ENCODE measurements around the gene EXOSC9. TPM values are rescaled to one million over a fixed set of nuclear protein-coding genes. Genes with fewer than 3 reads are reported as not detected.

The EXOSC9 gene
- total RNA-seq, 2 experiments from 2014 or later = 58.4 to 66.0 TPM

DNA sequence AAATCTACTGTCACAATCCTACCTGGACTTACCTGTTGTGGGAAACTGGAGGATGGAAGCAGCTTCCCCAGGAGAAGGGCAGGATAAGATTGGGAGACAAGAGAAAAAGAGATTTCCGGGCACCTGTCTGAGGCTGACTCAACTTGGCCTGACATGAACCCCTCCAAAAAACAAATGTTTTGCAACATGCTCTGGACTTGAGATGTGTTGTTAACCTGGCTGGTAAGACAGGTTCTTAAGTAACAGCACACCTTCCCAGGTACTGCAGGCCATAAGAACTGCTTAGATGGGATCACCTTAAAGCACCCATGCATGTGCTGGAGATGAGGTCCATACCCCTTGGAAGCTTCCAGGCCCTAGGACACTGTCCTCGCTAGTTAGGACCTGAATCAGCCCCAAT, 31.8 kb upstream of the EXOSC9 start:
- intact Hi-C loops (cut with micrococcal nuclease; ENCODE audit: unreplicated experiment) = no loop called here
- POLR2A ChIA-PET = interaction anchor here (0.7 kb wide), 1 partner anchor 1774 kb away, joined by 5 read pairs; no protein-coding TSS in a partner anchor
- DNase-seq (ENCODE audit: low spot score) = no peak
- Histone ChIP-seq H2AFZ (ENCODE audit: low read length) (no peak overlapping the region), H4K20me1 (ENCODE audit: insufficient read depth, low read length) (no peaks in the 10 kb centered on the region), H3K79me2 (ENCODE audit: insufficient read depth, low read depth, low read length) (no peaks in the 10 kb centered on the region), H3K9me2 (ENCODE audit: insufficient read depth, low read length) (no peaks in the 10 kb centered on the region), H3K4me1 (ENCODE audit: insufficient read depth, low read length, poor library complexity, severe bottlenecking) (no peaks in the 10 kb centered on the region), H3K36me3 (ENCODE audit: insufficient read depth, low read length) (no peaks in the 10 kb centered on the region), H3K4me2 (ENCODE audit: low read length) (no peak overlapping the region), H3K9me3 (ENCODE audit: low read length) (no peaks in the 10 kb centered on the region), H3K4me3 (ENCODE audit: low read depth, low read length, poor library complexity, severe bottlenecking) (no peak overlapping the region), H3K27ac (ENCODE audit: low read depth, low read length, poor library complexity, severe bottlenecking) (no peak overlapping the region)
- TF ChIP-seq CTCF (conservative IDR thresholded peaks at IDR 0.05; ENCODE audit: low read length) = no peak
- TF ChIP-seq EZH2phosphoT487 (IDR thresholded peaks at IDR 0.05; ENCODE audit: borderline replicate concordance, low read depth, low read length) = no peak
- BruUV-seq (replicated peaks) = no TSS peak
- CTCF ChIA-PET (ENCODE audit: unreplicated experiment) = no interaction called here

DNA sequence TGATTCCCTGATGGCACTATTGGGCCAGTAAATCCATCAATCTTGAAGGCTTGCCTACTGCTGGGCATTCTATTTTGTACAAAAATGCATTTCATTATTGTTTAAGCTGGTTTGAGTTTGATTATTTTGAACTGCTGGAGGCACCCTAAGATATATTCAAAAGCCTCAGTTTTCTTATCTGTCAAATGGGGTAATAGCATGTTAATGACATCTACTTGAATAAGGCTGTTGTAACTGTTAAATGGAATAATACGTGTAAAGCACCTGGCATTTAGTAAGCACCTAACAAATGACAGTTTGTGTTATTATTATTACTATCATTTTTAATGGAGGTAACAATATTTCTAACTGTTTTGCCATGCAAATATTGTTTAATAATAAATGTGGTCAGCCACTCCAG, 29.3 kb upstream of the EXOSC9 start:
- no peak for DNase-seq (ENCODE audit: low spot score)
- BruUV-seq (replicated peaks) = no TSS peak
- no peak overlapping the region for H3K4me2 ChIP-seq (ENCODE audit: low read length)
- no peaks in the 10 kb centered on the region for H3K4me1 ChIP-seq (ENCODE audit: insufficient read depth, low read length, poor library complexity, severe bottlenecking)
- intact Hi-C loops (cut with micrococcal nuclease; ENCODE audit: unreplicated experiment) = no loop called here
- ChIA-PET CTCF (ENCODE audit: unreplicated experiment) (no interaction called here), POLR2A (no interaction called here)
- no peak overlapping the region for H3K4me3 ChIP-seq (ENCODE audit: low read depth, low read length, poor library complexity, severe bottlenecking)
- no peak overlapping the region for H2AFZ ChIP-seq (ENCODE audit: low read length)
- TF ChIP-seq EZH2phosphoT487 (IDR thresholded peaks at IDR 0.05; ENCODE audit: borderline replicate concordance, low read depth, low read length) (no peak), CTCF (conservative IDR thresholded peaks at IDR 0.05; ENCODE audit: low read length) (no peak)
- no peaks in the 10 kb centered on the region for H3K9me2 ChIP-seq (ENCODE audit: insufficient read depth, low read length)
- no peaks in the 10 kb centered on the region for H3K9me3 ChIP-seq (ENCODE audit: low read length)
- no peaks in the 10 kb centered on the region for H4K20me1 ChIP-seq (ENCODE audit: insufficient read depth, low read length)
- H3K36me3 ChIP-seq (ENCODE audit: insufficient read depth, low read length) = no peaks in the 10 kb centered on the region
- H3K79me2 ChIP-seq (ENCODE audit: insufficient read depth, low read depth, low read length) = no peaks in the 10 kb centered on the region
- no peak overlapping the region for H3K27ac ChIP-seq (ENCODE audit: low read depth, low read length, poor library complexity, severe bottlenecking)

DNA sequence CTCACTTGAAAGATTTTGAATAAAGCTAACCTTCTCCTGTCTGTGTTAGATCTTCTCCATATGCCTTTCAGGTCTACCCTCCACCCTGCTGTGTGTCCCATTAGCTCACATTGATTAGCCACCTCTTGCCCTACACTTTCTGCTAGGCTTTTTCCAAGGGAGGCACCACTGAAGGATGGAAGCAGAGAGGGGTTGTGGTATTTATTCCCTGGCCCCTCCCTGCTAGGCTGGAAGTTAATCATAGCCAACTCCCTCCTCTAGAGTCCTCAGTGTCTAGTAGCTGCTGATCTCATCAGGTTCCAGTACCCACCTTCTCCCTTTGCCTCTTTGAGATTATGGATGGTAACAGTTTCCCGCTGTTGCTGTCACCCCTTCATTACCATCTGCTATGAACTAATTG, 27.2 kb upstream of the EXOSC9 start:
- CTCF ChIA-PET (ENCODE audit: unreplicated experiment) = no interaction called here
- no peaks in the 10 kb centered on the region for H3K9me3 ChIP-seq (ENCODE audit: low read length)

More for the DNA sequence above, 27.2 kb upstream of the EXOSC9 start:
- H3K79me2 ChIP-seq (ENCODE audit: insufficient read depth, low read depth, low read length) = no peaks in the 10 kb centered on the region
- no peak overlapping the region for H2AFZ ChIP-seq (ENCODE audit: low read length)
- no peak for DNase-seq (ENCODE audit: low spot score)
- POLR2A ChIA-PET = no interaction called here
- H3K4me2 ChIP-seq (ENCODE audit: low read length) = no peak overlapping the region
- no peaks in the 10 kb centered on the region for H3K9me2 ChIP-seq (ENCODE audit: insufficient read depth, low read length)
- H3K4me1 ChIP-seq (ENCODE audit: insufficient read depth, low read length, poor library complexity, severe bottlenecking) = no peaks in the 10 kb centered on the region
- H3K4me3 ChIP-seq (ENCODE audit: low read depth, low read length, poor library complexity, severe bottlenecking) = no peak overlapping the region
- H3K27ac ChIP-seq (ENCODE audit: low read depth, low read length, poor library complexity, severe bottlenecking) = no peak overlapping the region
- no peaks in the 10 kb centered on the region for H4K20me1 ChIP-seq (ENCODE audit: insufficient read depth, low read length)
- TF ChIP-seq EZH2phosphoT487 (IDR thresholded peaks at IDR 0.05; ENCODE audit: borderline replicate concordance, low read depth, low read length) = no peak
- TF ChIP-seq CTCF (conservative IDR thresholded peaks at IDR 0.05; ENCODE audit: low read length) = no peak
- H3K36me3 ChIP-seq (ENCODE audit: insufficient read depth, low read length) = no peaks in the 10 kb centered on the region
- intact Hi-C loops (cut with micrococcal nuclease; ENCODE audit: unreplicated experiment) = no loop called here
- BruUV-seq (replicated peaks) = no TSS peak

Data from OCI-LY7 (cell line).